HG03097 (cell line): Measurements from ENCODE around the gene OR6C3.
"Not testable (repeated sequence)": the region's sequence is repeated elsewhere in the genome, so short reads cannot be mapped to it uniquely, and the experiment has no call there.

Source experiments
- ATAC-seq: cut with Tn5 transposase; IDR thresholded peaks from one replicate; pipeline ENCODE4 v1.9.1; 2021; ENCODE audit not compliant: unreplicated experiment, low FRiP score

Gene OR6C3

DNA sequence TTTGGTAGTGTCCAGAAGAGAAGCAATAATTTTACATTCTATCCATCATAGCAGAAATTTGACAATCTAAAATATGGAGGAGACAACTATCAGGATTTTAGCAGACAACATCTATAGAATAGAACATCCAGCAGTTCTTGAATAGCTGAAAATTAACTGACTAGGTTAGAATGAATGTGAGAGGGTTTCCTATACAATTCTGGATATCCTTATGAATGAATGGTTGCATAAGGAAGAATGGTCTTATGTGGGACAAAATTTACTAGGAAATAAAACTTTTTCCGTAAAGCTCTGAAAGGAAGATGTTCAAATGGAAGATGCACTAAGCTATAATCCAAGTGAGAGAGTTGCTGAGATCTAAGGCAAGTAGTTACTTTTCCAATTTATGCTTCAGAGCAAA, at the start of gene OR6C3:
Gene OR6C3, plus strand, starts transcription at position 301 of the 400 bp plus-strand sequence. CDS start 955 bp downstream, outside the sequence.
- no peak for ATAC-seq

DNA sequence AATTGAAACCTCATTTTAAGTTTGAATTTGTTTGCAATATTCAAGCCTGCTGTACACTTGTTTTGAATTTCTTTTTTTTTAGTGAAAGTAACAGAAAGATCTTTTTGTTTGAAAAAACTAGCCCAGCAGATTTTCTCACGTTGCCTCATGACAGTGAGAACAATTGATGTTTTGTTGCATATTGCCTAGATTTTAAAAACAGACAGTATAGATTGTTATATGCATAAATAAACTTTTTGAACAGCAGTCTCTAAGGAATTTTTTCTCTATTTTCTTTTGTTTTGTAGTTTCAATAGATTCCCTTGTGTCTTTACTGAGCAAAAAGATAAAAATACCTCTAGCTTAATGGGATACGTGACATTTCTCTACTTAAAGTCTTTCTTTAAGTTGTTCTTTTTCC, 49.6 kb upstream of the OR6C3 start:
- no peak for ATAC-seq

DNA sequence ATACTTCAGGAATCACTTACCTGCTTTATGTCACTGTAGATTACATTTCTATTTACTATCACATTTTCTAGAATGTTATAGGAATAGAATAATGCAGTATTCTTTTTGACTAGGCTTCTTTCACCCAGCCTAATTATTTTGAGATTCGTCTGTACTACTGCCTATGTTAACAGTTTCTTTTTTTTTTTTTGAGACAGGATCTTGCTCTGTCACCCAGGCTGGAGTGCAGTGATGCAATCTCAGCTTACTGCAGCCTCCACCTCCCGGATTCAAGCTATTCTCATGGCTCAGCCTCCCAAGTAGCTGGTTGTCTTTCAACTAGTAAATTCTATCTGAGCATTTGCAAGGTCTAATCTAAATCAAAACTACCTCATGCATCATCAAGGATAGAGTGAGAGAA, 40.5 kb upstream of the OR6C3 start:
- no peak for ATAC-seq

DNA sequence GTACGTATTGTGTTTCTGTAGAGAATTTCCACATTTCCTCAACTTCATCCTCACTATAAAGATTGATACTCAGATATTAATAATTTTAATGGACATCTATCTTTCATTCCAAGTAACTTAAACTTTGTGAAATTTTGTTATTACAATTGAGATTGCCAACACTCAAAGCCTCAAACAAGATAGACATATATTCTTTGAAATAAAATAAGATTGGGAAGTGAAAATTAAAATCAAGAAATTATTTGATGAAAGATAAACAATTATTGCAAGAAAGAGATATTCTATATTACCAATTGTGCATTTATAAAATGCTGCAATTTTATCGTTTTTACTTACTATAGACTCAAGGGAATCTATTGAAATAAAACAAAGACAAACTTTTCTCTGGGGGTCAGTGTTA, 34.1 kb upstream of the OR6C3 start, which contains the start of gene OR6C6:
Gene OR6C6, minus strand, starts transcription at position 101 of the 400 bp plus-strand sequence. CDS start 1,337 bp downstream, outside the sequence.
- no peak for ATAC-seq

DNA sequence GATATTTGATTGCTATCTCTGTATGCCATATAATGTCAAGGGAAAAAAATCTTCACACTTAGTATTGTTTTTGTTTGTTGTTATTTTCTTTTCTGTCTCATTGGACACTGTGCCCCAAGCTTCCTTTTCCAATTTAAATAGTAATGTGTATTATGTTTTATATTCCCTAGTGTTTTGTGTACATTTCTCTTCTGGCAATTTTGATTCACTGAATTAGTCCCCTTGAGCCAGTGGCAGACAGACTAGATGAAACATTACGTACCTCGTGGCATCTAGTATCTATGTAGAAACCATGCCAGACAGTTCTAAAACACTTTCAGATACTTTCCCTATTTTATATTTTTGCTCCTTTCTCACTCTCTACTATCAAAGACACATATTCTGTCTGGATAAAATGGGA, 16.5 kb upstream of the OR6C3 start, which contains the start of gene OR6C1:
Gene OR6C1, plus strand, starts transcription at position 301 of the 400 bp plus-strand sequence. CDS start 6,257 bp downstream, outside the sequence.
- ATAC-seq: no peak

DNA sequence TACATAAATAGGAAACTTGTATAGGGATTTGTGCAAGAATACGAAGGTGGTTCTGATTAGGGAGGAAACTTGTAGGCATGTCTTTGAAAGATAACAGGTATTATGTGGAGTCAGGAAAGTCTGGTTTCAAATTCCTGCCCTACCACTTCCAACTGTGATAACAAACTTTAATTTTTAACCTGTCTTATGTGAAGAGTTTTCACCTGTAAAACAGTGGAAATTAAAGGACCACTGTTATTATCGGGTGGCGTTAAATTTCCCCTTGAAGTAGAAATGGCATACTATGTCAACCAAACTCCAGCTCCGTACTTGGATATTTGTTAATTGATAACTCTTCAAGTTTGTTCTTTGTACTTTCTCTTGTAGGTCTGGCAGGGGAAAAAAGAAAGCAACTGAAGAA, 10.3 kb upstream of the OR6C3 start:
- ATAC-seq: no peak

DNA sequence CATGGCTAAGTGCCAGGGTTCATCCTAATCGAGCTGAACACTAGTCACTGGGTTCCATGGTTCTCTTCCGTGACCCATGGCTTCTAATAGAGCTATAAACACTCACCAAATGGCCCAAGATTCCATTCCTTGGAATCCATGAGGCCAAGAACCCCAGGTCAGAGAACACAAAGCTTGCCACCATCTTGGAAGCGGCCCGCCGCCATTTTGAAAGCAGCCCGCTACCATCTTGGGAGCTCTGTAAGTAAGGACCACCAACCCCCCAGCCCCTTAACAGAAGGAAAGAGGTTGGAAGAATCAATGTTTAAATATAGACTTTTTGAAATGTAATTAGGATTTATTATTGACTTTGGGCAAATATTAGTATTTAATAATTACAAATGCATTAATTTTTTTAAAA, 4.7 kb upstream of the OR6C3 start:
- ATAC-seq: not testable (repeated sequence)

DNA sequence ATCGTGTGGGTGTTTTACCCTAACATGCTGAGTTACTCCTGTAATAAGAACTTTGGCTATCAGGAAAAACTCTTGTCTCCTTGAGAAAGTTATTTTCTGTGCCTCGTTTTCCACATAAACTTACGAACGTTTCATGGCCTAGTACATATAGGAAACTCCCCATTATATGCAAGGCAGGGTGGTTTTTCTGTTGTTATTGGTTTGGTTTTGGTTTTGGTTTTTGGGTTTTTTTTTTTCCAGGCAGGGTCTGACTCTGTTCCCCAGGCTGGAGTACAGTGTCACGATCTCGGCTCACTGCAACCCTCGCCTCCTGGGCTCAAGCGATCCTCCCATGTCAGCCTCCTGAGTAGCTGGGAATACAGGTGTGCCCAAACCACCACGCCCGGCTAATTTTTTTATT, 5.5 kb downstream of the OR6C3 start:
- ATAC-seq: no peak

DNA sequence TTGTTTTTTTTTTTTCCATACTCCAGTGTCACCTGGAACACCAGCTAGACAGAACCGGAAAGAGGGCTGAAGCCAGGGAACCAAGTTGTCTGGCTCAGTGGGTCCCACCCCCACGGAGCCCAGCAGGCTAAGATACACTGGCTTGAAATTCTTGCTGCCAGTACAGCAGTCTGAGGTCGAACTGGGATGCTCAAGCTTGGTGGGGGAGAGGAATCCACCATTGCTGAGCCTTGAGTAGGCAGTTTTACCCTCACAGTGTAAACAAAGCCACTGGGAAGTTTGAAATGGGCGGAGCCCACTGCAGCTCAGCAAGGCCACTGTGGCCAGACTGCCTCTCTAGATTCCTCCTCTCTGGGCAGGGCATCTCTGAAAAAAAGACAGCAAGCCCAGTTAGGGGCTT, 24.8 kb downstream of the OR6C3 start:
- not testable (repeated sequence) for ATAC-seq

DNA sequence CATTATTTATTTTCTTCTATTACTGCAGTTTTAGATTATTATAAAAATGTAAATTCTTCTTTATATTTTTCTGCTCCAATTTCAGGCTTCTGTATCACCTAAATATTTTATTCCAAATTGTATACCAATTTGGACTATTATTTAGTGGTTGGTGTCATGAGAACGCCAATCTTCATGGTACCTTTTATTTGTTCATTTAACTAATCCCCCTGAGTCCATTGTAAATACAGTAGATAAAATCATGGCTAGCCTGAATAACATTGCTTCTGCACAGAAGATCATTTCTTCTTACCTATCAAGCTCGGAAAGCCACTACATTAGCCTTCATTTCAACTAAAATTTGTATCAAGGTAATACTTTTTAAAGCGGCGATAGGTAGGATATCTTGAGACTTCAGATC, 32.1 kb downstream of the OR6C3 start, which contains the start of gene OR6C75:
Gene OR6C75, plus strand, starts transcription at position 301 of the 400 bp plus-strand sequence. CDS start 2,136 bp downstream, outside the sequence.
- no peak for ATAC-seq

DNA sequence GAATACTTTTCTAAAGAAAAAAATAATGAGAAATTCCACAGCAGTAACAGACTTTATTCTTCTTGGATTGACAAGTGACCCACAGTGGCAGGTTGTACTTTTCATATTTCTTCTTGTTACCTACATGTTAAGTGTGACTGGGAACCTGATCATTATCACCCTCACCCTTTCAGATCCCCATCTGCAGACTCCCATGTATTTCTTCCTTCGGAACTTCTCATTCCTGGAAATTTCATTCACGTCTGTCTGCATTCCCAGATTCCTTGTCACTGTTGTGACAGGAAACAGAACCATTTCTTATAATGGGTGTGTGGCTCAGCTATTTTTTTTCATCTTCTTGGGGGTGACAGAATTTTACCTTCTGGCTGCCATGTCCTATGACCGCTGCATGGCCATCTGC, 34.5 kb downstream of the OR6C3 start:
- no peak for ATAC-seq

DNA sequence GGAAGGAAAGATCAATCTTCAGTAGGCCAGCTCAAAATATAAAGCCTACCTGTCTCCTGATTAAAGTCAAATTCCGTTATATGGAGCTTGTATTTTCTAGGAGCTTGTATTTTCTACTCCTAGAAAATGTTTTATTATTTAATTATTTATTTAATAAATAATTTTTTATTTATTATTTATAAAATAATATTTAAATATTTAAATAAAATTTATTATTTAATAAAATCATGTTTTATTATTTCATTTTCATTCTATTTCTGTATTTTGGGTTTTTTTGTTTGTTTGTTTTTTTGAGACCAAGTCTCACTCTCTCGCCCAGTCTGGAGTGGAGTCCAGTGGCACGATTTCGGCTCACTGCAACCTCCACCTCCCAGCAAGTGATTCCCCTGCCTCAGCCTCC, 42.0 kb downstream of the OR6C3 start:
- ATAC-seq: no peak
